Lower leg skin (tissue), 3 donors: ENCODE measurements around the gene FAM216A.

Experiments
- CTCF ChIP-seq, 3 donors: fragments of 450-650 bp; IDR thresholded peaks; one replicate each; pipeline ENCODE4 v1.5.1; 2016; ENCODE audit warnings: antibody characterized with exemption in 3 of 3, mild to moderate bottlenecking in 3 of 3, moderate library complexity in 2 of 3
- POLR2A ChIP-seq, 2 donors: fragments of 450-650 bp; IDR thresholded peaks; one replicate each; pipeline ENCODE4 v1.6.1; 2016 to 2017; ENCODE audit warnings: antibody characterized with exemption in 2 of 2, mild to moderate bottlenecking in 1 of 2, moderate library complexity in 1 of 2

- no peak for TF ChIP-seq CTCF (IDR thresholded peaks at IDR 0.05)
- TF ChIP-seq POLR2A (IDR thresholded peaks at IDR 0.05): no peak
Observed at GRCh38 chr12:110475426-110475825, 6.8 kb downstream of the FAM216A start.
